ENCODE data around the gene ABCC4.

Gene ABCC4

DNA sequence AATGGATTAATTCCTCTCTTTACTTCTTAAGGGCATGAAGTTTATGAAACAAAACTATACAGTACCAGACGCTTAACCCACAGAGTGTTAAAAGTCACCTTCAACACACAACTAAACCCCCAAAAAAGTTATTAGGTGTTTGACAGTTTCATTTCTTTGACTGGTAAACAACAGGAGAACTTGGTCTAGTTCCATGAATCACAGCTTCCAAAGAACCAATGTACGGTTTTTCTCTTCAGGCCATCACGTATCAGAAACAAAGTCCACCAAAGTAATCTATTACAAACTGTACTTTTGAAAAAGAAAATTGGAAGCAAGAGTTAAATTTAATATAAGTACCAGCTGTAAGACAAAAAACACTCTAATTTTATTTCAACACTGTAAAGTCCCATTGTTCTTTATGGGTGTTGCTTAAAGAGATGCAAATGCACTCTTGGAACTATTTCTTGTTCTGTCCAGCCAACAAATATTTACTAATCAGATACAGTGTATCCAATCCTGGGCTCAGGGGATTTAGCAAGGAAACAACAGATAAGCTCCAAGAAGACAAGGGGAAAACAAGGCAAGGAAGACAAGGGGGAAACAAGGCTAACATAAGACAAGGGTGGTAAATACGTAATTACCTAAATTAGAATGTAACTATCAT, 149.2 kb downstream of the ABCC4 start (continued):
- TF ChIP-seq, protein P1, sequence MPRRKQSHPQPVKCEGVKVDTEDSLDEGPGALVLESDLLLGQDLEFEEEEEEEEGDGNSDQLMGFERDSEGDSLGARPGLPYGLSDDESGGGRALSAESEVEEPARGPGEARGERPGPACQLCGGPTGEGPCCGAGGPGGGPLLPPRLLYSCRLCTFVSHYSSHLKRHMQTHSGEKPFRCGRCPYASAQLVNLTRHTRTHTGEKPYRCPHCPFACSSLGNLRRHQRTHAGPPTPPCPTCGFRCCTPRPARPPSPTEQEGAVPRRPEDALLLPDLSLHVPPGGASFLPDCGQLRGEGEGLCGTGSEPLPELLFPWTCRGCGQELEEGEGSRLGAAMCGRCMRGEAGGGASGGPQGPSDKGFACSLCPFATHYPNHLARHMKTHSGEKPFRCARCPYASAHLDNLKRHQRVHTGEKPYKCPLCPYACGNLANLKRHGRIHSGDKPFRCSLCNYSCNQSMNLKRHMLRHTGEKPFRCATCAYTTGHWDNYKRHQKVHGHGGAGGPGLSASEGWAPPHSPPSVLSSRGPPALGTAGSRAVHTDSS (tag by site-specific recombination; IDR thresholded peaks at IDR 0.05): no peak
- TF ChIP-seq ZNF830 (tag by site-specific recombination; IDR thresholded peaks at IDR 0.05; ENCODE audit: low read depth) (no peak), ZFP3 (tag by site-specific recombination; IDR thresholded peaks at IDR 0.05; ENCODE audit: low read depth) (no peak), ZNF626 (tag by site-specific recombination; IDR thresholded peaks at IDR 0.05) (no peak), ZXDB (tag by site-specific recombination; IDR thresholded peaks at IDR 0.05) (no peak), ZNF621 (tag by site-specific recombination; IDR thresholded peaks at IDR 0.05) (no peak), ZNF777 (tag by site-specific recombination; IDR thresholded peaks at IDR 0.05; ENCODE audit: borderline replicate concordance) (no peak)
- TF ChIP-seq, protein P2, sequence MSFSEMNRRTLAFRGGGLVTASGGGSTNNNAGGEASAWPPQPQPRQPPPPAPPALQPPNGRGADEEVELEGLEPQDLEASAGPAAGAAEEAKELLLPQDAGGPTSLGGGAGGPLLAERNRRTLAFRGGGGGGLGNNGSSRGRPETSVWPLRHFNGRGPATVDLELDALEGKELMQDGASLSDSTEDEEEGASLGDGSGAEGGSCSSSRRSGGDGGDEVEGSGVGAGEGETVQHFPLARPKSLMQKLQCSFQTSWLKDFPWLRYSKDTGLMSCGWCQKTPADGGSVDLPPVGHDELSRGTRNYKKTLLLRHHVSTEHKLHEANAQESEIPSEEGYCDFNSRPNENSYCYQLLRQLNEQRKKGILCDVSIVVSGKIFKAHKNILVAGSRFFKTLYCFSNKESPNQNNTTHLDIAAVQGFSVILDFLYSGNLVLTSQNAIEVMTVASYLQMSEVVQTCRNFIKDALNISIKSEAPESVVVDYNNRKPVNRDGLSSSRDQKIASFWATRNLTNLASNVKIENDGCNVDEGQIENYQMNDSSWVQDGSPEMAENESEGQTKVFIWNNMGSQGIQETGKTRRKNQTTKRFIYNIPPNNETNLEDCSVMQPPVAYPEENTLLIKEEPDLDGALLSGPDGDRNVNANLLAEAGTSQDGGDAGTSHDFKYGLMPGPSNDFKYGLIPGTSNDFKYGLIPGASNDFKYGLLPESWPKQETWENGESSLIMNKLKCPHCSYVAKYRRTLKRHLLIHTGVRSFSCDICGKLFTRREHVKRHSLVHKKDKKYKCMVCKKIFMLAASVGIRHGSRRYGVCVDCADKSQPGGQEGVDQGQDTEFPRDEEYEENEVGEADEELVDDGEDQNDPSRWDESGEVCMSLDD (tag by site-specific recombination; IDR thresholded peaks at IDR 0.05): no peak
- TF ChIP-seq, protein P3, sequence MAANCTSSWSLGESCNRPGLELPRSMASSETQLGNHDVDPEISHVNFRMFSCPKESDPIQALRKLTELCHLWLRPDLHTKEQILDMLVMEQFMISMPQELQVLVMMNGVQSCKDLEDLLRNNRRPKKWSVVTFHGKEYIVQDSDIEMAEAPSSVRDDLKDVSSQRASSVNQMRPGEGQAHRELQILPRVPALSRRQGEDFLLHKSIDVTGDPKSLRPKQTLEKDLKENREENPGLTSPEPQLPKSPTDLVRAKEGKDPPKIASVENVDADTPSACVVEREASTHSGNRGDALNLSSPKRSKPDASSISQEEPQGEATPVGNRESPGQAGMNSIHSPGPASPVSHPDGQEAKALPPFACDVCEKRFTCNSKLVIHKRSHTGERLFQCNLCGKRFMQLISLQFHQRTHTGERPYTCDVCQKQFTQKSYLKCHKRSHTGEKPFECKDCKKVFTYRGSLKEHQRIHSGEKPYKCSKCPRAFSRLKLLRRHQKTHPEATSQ (tag by site-specific recombination; IDR thresholded peaks at IDR 0.05): no peak

DNA sequence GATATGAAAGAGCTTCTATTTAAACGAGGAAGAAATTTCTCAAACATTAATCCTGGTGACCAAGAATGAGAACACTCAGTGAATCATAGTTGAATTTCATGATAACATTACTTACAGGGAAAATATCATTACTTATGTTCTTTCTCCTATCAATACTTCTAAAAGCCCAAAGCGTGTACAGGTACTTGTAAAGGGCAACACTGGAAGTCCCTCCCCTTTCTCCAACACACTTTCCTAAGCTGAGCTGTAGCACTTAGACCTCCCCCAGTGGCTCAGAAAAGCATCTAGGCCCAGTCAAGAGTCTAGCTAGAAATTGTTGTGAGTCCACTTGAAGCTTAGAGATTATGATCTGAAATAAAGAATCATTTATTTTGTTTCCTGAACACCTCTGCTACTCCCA, 150.7 kb downstream of the ABCC4 start:
- H3K9me3 ChIP-seq (ENCODE audit: control insufficient read depth, insufficient read depth, low read depth, low read length): no peaks in the 10 kb centered on the region
- H3K27ac ChIP-seq (ENCODE audit: extremely low read depth, low read depth, low read length): no peak overlapping the region
- no peak overlapping the region for H3K4me3 ChIP-seq (ENCODE audit: low read depth, low read length)
- ChIA-PET CTCF (interaction anchor here (1.2 kb wide), 1 partner anchor 10 kb away, joined by 4 read pairs; no protein-coding TSS in a partner anchor), POLR2A (no interaction called here)
- peaks cover 8% of the 10 kb centered on the region; the same call in 1 of the 2 replicates for H3K4me1 ChIP-seq (ENCODE audit: control insufficient read depth, insufficient read depth, low read length)
- no peaks in the 10 kb centered on the region; a peak in 1 of 3 replicates for H3K36me3 ChIP-seq (ENCODE audit: control insufficient read depth in 2 of 2, insufficient read depth in 1 of 2, low read length in 2 of 2)
- no peak for TF ChIP-seq ZNF404 (tag by site-specific recombination; IDR thresholded peaks at IDR 0.05)
- TF ChIP-seq MYNN (tag by site-specific recombination; IDR thresholded peaks at IDR 0.05; ENCODE audit: borderline replicate concordance): no peak
- no peak for TF ChIP-seq ZNF10 (tag by site-specific recombination; IDR thresholded peaks at IDR 0.05)
- TF ChIP-seq ZNF529 (tag by site-specific recombination; IDR thresholded peaks at IDR 0.05; ENCODE audit: insufficient replicate concordance): no peak
- no peak for TF ChIP-seq ZNF292 (tag by site-specific recombination; IDR thresholded peaks at IDR 0.05; ENCODE audit: borderline replicate concordance, low read depth)
- TF ChIP-seq, protein P4, sequence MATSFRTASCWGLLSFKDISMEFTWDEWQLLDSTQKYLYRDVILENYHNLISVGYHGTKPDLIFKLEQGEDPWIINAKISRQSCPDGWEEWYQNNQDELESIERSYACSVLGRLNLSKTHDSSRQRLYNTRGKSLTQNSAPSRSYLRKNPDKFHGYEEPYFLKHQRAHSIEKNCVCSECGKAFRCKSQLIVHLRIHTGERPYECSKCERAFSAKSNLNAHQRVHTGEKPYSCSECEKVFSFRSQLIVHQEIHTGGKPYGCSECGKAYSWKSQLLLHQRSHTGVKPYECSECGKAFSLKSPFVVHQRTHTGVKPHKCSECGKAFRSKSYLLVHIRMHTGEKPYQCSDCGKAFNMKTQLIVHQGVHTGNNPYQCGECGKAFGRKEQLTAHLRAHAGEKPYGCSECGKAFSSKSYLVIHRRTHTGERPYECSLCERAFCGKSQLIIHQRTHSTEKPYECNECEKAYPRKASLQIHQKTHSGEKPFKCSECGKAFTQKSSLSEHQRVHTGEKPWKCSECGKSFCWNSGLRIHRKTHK (tag by site-specific recombination; IDR thresholded peaks at IDR 0.05): no peak
- no peak for TF ChIP-seq KLF7 (tag by site-specific recombination; IDR thresholded peaks at IDR 0.05; ENCODE audit: borderline replicate concordance)
- no peak for TF ChIP-seq ZNF600 (tag by site-specific recombination; IDR thresholded peaks at IDR 0.05)
- no peak for TF ChIP-seq ZFP3 (tag by site-specific recombination; IDR thresholded peaks at IDR 0.05; ENCODE audit: low read depth)
